HEK293 (cell line): ENCODE results near the gene NTN4.

Experiments
- OSR2 ChIP-seq: fragments of 450-650 bp; formaldehyde crosslinking; IDR thresholded peaks from 2 replicates; pipeline ENCODE4 v1.5.1; 2016; ENCODE audit warnings: missing biosample characterization, missing genetic modification characterization
- SP7 ChIP-seq: fragments of 450-650 bp; formaldehyde crosslinking; IDR thresholded peaks from 2 replicates; pipeline ENCODE4 v1.5.1; 2016; ENCODE audit warnings: missing biosample characterization, missing genetic modification characterization
- TCF7L2 ChIP-seq: IDR thresholded peaks from 2 replicates; pipeline ENCODE4 v1.6.1; 2011; ENCODE audit warnings: low read depth, mild to moderate bottlenecking, inconsistent platforms, low read length, moderate library complexity, borderline replicate concordance
- ZNF138 ChIP-seq: fragments of 450-650 bp; formaldehyde crosslinking; IDR thresholded peaks from 2 replicates; pipeline ENCODE4 v1.5.1; 2016; ENCODE audit warnings: missing biosample characterization, missing genetic modification characterization, borderline replicate concordance
- ZNF274 ChIP-seq, 2 experiments: fragments of 200-500 bp in 1 of 2; fragments of 450-650 bp in 1 of 2; sonication (Bioruptor generic) in 1 of 2; formaldehyde crosslinking in 1 of 2; IDR thresholded peaks; 2 replicates each; pipeline versions ENCODE4 v1.5.1 to v1.6.1; 2014 to 2016; ENCODE audit warnings: borderline replicate concordance in 1 of 2, inconsistent platforms in 1 of 2, low read length in 1 of 2, missing biosample characterization in 1 of 2, missing genetic modification characterization in 1 of 2
- ZNF530 ChIP-seq: fragments of 450-650 bp; formaldehyde crosslinking; IDR thresholded peaks from 2 replicates; pipeline ENCODE4 v1.5.1; 2016; ENCODE audit warnings: low read depth, missing biosample characterization, missing genetic modification characterization
- ZNF791 ChIP-seq: fragments of 450-650 bp; formaldehyde crosslinking; IDR thresholded peaks from 2 replicates; pipeline ENCODE4 v1.5.1; 2016; ENCODE audit warnings: missing biosample characterization, missing genetic modification characterization
- TF ChIP-seq, protein P1 (sequence below): fragments of 450-650 bp; formaldehyde crosslinking; IDR thresholded peaks from 2 replicates; pipeline ENCODE4 v1.5.1; 2016; ENCODE audit warnings: missing biosample characterization, missing genetic modification characterization
- TF ChIP-seq, protein P2 (sequence below): fragments of 450-650 bp; formaldehyde crosslinking; IDR thresholded peaks from 2 replicates; pipeline ENCODE4 v1.5.1; 2016; ENCODE audit warnings: missing biosample characterization, missing genetic modification characterization
- TF ChIP-seq, protein P3 (sequence below): fragments of 450-650 bp; formaldehyde crosslinking; IDR thresholded peaks from 2 replicates; pipeline ENCODE4 v1.5.0; 2017; ENCODE audit warnings: missing biosample characterization, missing genetic modification characterization, borderline replicate concordance

DNA sequence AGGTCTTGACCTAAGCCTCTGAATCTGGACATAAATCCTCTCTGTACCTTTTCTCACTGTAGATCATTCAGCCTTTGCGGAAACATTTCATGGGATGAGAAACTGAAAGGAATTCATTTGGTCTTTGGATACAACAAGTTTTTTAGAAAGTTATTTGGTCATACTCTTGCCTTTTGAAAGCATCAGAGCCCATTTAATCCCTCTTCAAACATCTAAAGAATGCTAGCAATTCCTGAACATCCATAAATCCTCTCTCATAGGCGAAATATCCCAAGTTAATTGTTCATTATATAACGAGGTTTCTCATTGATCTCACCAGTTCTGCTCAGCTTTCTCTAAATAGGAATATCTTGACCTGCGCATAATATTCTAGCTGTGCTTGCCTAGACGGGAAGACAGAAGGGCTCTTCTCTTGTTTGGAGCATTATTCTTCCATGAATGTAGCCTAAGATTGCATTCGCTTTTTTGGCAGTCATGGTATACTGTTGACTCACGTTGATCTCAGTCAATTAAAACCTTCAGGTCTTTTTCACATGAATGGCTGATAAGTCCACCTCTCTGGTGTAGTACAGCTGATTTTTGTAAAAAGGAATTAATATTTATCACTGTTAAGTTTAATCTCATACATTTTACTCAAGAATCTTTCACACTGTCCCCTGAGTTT lies 24.1 kb downstream of the NTN4 start:
- TF ChIP-seq ZNF791, result no peak
- TF ChIP-seq ZNF138, result no peak
- TF ChIP-seq, protein P1, sequence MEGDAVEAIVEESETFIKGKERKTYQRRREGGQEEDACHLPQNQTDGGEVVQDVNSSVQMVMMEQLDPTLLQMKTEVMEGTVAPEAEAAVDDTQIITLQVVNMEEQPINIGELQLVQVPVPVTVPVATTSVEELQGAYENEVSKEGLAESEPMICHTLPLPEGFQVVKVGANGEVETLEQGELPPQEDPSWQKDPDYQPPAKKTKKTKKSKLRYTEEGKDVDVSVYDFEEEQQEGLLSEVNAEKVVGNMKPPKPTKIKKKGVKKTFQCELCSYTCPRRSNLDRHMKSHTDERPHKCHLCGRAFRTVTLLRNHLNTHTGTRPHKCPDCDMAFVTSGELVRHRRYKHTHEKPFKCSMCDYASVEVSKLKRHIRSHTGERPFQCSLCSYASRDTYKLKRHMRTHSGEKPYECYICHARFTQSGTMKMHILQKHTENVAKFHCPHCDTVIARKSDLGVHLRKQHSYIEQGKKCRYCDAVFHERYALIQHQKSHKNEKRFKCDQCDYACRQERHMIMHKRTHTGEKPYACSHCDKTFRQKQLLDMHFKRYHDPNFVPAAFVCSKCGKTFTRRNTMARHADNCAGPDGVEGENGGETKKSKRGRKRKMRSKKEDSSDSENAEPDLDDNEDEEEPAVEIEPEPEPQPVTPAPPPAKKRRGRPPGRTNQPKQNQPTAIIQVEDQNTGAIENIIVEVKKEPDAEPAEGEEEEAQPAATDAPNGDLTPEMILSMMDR (tag by site-specific recombination), result no peak
- no peak for TF ChIP-seq TCF7L2
- no peak for TF ChIP-seq OSR2 (tag by site-specific recombination)
- TF ChIP-seq ZNF274 (IDR thresholded peaks at IDR 0.05; ENCODE audit: low read length), result no peak
- TF ChIP-seq ZNF274 (tag by site-specific recombination; IDR thresholded peaks at IDR 0.05; ENCODE audit: borderline replicate concordance), result no peak
- no peak for TF ChIP-seq ZNF530 (tag by site-specific recombination)
- TF ChIP-seq, protein P2, sequence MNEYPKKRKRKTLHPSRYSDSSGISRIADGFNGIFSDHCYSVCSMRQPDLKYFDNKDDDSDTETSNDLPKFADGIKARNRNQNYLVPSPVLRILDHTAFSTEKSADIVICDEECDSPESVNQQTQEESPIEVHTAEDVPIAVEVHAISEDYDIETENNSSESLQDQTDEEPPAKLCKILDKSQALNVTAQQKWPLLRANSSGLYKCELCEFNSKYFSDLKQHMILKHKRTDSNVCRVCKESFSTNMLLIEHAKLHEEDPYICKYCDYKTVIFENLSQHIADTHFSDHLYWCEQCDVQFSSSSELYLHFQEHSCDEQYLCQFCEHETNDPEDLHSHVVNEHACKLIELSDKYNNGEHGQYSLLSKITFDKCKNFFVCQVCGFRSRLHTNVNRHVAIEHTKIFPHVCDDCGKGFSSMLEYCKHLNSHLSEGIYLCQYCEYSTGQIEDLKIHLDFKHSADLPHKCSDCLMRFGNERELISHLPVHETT (tag by site-specific recombination), result no peak
- TF ChIP-seq SP7 (tag by site-specific recombination), result no peak
- TF ChIP-seq, protein P3, sequence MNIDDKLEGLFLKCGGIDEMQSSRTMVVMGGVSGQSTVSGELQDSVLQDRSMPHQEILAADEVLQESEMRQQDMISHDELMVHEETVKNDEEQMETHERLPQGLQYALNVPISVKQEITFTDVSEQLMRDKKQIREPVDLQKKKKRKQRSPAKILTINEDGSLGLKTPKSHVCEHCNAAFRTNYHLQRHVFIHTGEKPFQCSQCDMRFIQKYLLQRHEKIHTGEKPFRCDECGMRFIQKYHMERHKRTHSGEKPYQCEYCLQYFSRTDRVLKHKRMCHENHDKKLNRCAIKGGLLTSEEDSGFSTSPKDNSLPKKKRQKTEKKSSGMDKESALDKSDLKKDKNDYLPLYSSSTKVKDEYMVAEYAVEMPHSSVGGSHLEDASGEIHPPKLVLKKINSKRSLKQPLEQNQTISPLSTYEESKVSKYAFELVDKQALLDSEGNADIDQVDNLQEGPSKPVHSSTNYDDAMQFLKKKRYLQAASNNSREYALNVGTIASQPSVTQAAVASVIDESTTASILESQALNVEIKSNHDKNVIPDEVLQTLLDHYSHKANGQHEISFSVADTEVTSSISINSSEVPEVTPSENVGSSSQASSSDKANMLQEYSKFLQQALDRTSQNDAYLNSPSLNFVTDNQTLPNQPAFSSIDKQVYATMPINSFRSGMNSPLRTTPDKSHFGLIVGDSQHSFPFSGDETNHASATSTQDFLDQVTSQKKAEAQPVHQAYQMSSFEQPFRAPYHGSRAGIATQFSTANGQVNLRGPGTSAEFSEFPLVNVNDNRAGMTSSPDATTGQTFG (tag by site-specific recombination), result no peak
